Measurements from ENCODE around the gene ZNF555.
A peak's percentile ranks its signal among the peaks of the same experiment; 100 is the strongest.
"Not testable (repeated sequence)": the region's sequence is repeated elsewhere in the genome, so short reads cannot be mapped to it uniquely, and the experiment has no call there.

The ZNF555 gene

GRCh38 chr19:2840794-2841791 is at the start of gene ZNF555:
ZNF555 (plus strand) TSS chr19:2841475; CDS start chr19:2841573, 98 bp downstream.
- DNase-seq (ENCODE audit: low read depth in 2 of 2): peak; percentile 95 to 97

- no peak for DNase-seq (ENCODE audit: low read depth in 2 of 2)
Measured at GRCh38 chr19:2791876-2792275, 49.4 kb upstream of the ZNF555 start.

- not testable (repeated sequence) for DNase-seq (ENCODE audit: low read depth in 2 of 2)
Measured at GRCh38 chr19:2792666-2793065, 48.6 kb upstream of the ZNF555 start.

GRCh38 chr19:2793126-2793525 is 48.1 kb upstream of the ZNF555 start:
- no peak for DNase-seq (ENCODE audit: low read depth in 2 of 2)

- no peak for DNase-seq (ENCODE audit: low read depth in 2 of 2)
Measured at GRCh38 chr19:2793577-2793976, 47.7 kb upstream of the ZNF555 start.

- DNase-seq (ENCODE audit: low read depth in 2 of 2): no peak
Measured at GRCh38 chr19:2795827-2796658, 45.2 kb upstream of the ZNF555 start.

- DNase-seq (ENCODE audit: low read depth in 2 of 2): no peak
Measured at GRCh38 chr19:2796659-2797266, 44.5 kb upstream of the ZNF555 start.

GRCh38 chr19:2797280-2797679 is 44.0 kb upstream of the ZNF555 start:
- DNase-seq (ENCODE audit: low read depth in 2 of 2): no peak

GRCh38 chr19:2798158-2798685 is 43.1 kb upstream of the ZNF555 start:
- DNase-seq (ENCODE audit: low read depth in 2 of 2): no peak

GRCh38 chr19:2798733-2799132 is 42.5 kb upstream of the ZNF555 start:
- DNase-seq (ENCODE audit: low read depth in 2 of 2): no peak

GRCh38 chr19:2799273-2800020 is 41.8 kb upstream of the ZNF555 start:
- no peak for DNase-seq (ENCODE audit: low read depth in 2 of 2)

GRCh38 chr19:2800506-2800905 is 40.8 kb upstream of the ZNF555 start:
- no peak for DNase-seq (ENCODE audit: low read depth in 2 of 2)

- DNase-seq (ENCODE audit: low read depth in 2 of 2): no peak
Measured at GRCh38 chr19:2802826-2803225, 38.4 kb upstream of the ZNF555 start.

GRCh38 chr19:2803486-2804155 is 37.7 kb upstream of the ZNF555 start:
- DNase-seq (ENCODE audit: low read depth in 2 of 2): no peak

- DNase-seq (ENCODE audit: low read depth in 2 of 2): no peak
Measured at GRCh38 chr19:2804156-2805004, 36.9 kb upstream of the ZNF555 start.

GRCh38 chr19:2805261-2805900 is 35.9 kb upstream of the ZNF555 start:
- no peak for DNase-seq (ENCODE audit: low read depth in 2 of 2)

- DNase-seq (ENCODE audit: low read depth in 2 of 2): no peak
Measured at GRCh38 chr19:2805991-2806649, 35.2 kb upstream of the ZNF555 start.

- no peak for DNase-seq (ENCODE audit: low read depth in 2 of 2)
Measured at GRCh38 chr19:2806736-2807378, 34.4 kb upstream of the ZNF555 start.

Measured in stimulated activated CD4-positive, alpha-beta T cell treated with anti-CD3 and anti-CD28 coated beads, Interleukin-1b, Interleukin-23, amount 100 ng/mL, for 1 hour (primary cell).